IPS-15b (cell line): Measurements from ENCODE around the gene COG4.

Experiments used
- H3K27me3 ChIP-seq: one replicate; pipeline ENCODE4 v1.6.1; 2013; ENCODE audit warnings: low read length; ENCODE audit not compliant: control insufficient read depth, insufficient read depth
- H3K36me3 ChIP-seq: one replicate; pipeline ENCODE4 v1.6.1; 2013; ENCODE audit warnings: low read length; ENCODE audit not compliant: control insufficient read depth, insufficient read depth
- H3K4me1 ChIP-seq: one replicate; pipeline ENCODE4 v1.6.1; 2013; ENCODE audit warnings: mild to moderate bottlenecking, low read length; ENCODE audit not compliant: control insufficient read depth, insufficient read depth
- H3K4me3 ChIP-seq: one replicate; pipeline ENCODE4 v1.5.1; 2013; ENCODE audit warnings: low read depth, low read length
- H3K9ac ChIP-seq: one replicate; pipeline ENCODE4 v1.6.1; 2013; ENCODE audit warnings: low read depth, mild to moderate bottlenecking, low read length
- H3K9me3 ChIP-seq: one replicate; pipeline ENCODE4 v1.6.1; 2013; ENCODE audit warnings: mild to moderate bottlenecking, low read length; ENCODE audit not compliant: control insufficient read depth, insufficient read depth

The COG4 gene

DNA sequence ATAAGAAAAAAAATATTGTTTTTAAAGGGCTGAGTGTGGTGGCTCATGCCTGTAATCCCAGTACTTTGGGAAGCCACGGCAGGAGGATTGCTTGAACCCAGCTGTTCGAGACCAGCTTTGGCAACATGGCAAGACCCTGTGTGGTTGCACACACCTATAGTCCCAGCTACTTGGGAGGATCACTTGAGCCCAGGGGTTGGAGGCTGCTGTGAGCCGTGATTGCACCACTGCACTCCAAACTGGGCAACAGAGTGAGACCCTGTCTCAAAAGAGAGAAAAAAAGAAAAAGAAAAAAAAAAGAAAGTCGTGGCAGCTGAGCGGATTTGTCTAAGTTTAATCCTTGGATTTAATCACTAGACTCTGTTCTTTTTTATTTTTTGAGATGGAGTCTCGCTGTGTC, 75.3 kb downstream of the COG4 start:
- Histone ChIP-seq H3K4me3 (no peak overlapping the region), H3K9ac (no peak overlapping the region), H3K36me3 (no peaks in the 10 kb centered on the region), H3K9me3 (no peaks in the 10 kb centered on the region), H3K4me1 (peaks cover 5% of the 10 kb centered on the region), H3K27me3 (no peaks in the 10 kb centered on the region)

DNA sequence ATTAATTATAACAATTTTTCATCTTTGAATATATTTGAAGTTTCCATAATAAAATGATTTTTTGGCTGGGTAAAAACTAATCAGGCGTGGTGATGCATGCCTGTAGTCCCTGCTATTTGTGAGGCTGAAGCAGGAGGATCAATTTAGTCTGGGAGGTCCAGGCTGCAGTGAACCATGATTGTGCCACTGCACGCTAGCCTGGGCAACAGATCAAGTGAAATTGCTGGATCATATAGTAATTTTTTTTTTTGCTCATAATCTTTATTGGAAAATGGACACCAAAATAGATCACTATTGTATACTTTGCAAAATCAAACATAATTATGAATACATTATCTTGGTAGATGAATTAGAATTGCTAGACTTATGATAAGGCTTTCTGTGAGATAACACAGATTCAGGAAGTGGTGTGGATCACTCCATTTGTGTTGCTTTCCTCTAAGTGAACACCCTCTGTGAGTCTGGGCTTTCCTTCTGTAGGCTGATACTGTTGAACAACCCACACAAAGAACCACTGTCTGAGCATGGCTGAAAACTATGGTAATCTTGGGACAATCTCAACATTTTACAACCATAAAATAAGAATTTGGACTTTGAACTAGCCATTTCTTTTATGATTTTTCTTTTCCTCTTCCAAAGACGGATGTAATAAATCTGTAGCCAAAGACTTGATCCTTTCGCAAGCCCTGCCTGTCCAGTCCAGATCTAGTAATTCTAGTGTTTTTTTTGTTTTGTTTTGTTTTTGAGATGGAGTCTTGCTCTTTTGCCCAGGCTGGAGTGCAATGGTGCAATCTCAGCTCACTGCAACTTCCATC, 78.9 kb downstream of the COG4 start:
- Histone ChIP-seq H3K27me3 (peaks cover 2% of the 10 kb centered on the region), H3K9ac (no peak overlapping the region), H3K9me3 (no peaks in the 10 kb centered on the region), H3K36me3 (no peaks in the 10 kb centered on the region), H3K4me3 (no peak overlapping the region), H3K4me1 (peaks cover 7% of the 10 kb centered on the region)

DNA sequence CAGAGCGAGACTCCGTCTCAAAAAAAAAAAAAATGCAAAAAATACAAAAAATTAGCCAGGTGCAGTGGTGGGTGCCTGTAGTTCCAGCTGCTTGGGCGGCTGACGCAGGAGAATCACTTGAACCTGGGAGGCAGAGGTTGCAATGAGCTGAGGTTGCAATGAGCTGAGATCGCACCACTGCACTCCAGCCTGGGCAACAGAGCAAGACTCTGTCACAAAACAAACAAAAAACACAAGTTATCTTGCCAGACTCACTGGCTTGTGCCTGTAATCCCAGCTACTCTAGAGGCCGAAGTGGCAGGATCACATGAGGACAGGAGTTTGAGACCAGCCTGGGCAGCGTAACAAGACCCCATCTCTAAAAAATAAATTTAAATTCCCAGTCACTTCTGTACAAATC, 81.0 kb downstream of the COG4 start:
- H3K4me1 ChIP-seq: peaks cover 12% of the 10 kb centered on the region
- H3K4me3 ChIP-seq: no peak overlapping the region
- H3K36me3 ChIP-seq: no peaks in the 10 kb centered on the region
- H3K27me3 ChIP-seq: peaks cover 2% of the 10 kb centered on the region
- no peaks in the 10 kb centered on the region for H3K9me3 ChIP-seq
- H3K9ac ChIP-seq: no peak overlapping the region

DNA sequence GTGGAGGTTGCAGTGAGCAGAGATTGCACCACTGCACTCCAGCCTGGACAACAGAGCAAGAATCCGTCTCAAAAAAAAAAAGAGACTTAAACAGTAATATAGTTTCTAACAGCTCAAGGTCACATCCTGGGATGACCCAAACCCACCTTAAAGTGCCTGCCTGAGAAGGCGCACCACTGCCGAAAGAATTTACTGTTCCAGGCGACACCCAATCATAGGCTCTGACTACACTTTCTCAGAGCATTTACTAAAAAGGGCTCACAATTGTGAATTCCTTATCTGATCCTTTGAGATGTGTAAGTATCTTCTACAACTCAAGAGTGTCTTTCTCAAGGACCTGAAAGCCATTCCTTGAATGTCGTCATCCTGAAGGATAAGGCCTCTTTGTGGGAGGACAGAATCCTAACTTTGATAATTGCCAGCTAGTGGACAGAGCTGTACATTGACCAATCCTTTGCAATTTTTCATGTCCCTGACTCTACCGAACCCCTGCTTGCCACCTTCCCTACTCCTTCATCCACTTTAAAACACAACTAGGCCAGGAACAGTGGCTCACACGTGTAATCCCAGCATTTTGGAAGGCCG, 81.9 kb downstream of the COG4 start:
- no peaks in the 10 kb centered on the region for H3K36me3 ChIP-seq
- H3K4me1 ChIP-seq: peaks cover 15% of the 10 kb centered on the region
- no peak overlapping the region for H3K9ac ChIP-seq

DNA sequence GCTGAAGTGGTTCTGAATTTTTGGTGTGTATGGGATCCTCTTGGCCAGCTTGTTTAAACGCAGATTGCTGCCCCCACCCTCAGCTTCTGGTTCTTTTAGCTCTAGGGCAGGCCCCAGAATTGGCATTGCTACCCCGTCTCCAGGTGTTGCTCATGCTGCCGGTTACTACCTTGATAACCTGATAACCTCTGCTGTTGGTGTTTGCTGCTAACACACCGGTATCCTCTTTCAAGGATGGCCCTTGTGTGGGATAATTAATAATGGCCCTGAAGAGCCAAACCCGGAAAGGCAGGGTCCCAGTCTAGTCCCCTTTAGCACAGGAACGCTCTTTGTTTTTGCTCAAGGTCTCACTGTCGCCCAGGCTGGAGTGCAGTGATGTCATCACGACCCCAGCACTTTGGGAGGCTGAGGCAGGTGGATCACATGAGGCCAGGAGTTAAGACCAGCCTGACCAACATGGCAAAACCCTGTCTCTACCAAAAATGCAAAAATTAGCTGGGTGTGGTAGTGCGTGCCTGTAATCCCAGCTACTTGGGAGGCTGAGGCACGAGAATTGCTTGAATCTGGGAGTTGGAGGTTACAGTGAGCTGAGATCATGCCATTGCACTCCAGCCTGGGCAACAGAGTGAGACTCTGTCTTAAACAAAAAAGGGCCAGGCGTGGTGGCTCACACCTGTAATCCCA, 83.2 kb downstream of the COG4 start:
- Histone ChIP-seq H3K4me3 (peak overlapping the region; percentile 81), H3K9ac (no peak overlapping the region), H3K9me3 (no peaks in the 10 kb centered on the region), H3K4me1 (peaks cover 19% of the 10 kb centered on the region), H3K27me3 (peaks cover 2% of the 10 kb centered on the region), H3K36me3 (no peaks in the 10 kb centered on the region)

More for the DNA sequence above, 81.9 kb downstream of the COG4 start:
- Histone ChIP-seq H3K4me3 (no peak overlapping the region), H3K27me3 (peaks cover 2% of the 10 kb centered on the region), H3K9me3 (no peaks in the 10 kb centered on the region)

DNA sequence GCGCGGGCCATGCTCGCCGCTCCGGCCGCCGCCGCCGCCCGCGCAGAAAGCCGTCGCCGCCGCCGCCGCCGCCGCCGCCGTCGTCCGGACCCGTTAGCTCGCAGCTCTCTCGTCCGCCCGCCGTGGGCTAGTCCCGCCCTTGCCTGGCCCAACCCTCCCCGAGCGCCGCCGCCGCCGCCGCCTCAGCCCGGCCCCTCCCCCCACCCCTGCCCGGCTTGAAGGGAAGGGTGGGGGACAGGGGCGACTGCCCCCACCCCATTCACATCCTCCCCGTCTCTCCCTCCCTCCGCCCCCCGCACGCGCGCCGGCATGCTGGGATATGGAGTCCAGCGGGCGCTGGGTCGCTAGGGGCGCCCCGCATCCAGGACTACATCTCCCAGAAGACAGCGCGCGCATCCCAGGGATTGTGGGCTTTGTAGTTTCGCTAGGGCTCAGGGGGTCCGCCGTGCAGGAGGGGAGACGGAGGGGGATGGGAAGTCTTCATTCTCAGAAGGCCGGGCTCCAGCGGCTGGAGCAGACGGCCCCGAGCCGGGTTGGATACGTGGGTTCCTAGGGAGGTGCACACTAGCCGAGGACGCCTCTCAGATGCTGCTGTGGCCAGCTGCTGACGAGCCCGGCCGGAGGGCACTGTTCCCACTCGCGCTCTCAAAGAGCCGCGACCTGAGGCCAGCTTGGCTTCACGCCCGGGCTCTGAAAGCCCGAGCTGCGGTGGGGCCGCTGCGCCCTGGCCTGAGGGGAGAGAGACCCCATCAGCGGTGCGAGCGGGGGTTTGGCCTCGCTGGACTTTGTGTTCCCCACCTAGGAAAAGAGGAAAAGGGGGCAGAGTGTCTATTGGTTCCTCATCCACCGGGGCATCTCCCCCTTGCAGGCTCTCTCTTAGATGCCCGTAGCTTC, 84.1 kb downstream of the COG4 start, which contains the start of gene ST3GAL2:
ST3GAL2 (minus strand) TSS at position 132 of the 894 bp plus-strand sequence. CDS start 40,570 bp downstream, outside the sequence.
- Histone ChIP-seq H3K9me3 (no peaks in the 10 kb centered on the region), H3K4me1 (peaks cover 19% of the 10 kb centered on the region), H3K27me3 (peaks cover 2% of the 10 kb centered on the region), H3K9ac (peak within 1 kb of the TSS; percentile 70), H3K4me3 (peak within 1 kb of the TSS; percentile 84), H3K36me3 (peaks cover 3% of the 10 kb centered on the region)

DNA sequence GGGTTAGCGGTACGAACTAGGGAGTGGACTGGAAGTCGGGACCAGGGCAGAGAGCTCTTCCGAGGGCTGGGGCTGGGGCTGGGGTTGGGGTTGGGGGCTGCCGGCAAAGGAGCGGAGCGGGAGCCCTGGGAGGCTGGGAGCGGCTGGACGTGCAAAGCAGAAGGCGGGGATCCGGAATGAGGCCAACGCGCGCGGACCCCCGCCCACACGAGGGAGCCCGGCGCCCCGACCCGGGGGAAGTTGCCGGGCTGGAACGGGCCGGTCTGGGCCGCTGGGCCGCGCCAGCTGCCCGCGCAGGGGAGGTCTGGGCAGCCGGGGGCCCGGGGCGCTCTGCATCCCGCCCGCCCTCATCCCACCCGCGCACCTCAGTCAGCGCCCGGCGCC, 84.8 kb downstream of the COG4 start:
- Histone ChIP-seq H3K9me3 (no peaks in the 10 kb centered on the region), H3K9ac (no peak overlapping the region), H3K4me1 (peaks cover 19% of the 10 kb centered on the region), H3K4me3 (peak overlapping the region; percentile 84), H3K27me3 (peaks cover 2% of the 10 kb centered on the region), H3K36me3 (peaks cover 3% of the 10 kb centered on the region)

DNA sequence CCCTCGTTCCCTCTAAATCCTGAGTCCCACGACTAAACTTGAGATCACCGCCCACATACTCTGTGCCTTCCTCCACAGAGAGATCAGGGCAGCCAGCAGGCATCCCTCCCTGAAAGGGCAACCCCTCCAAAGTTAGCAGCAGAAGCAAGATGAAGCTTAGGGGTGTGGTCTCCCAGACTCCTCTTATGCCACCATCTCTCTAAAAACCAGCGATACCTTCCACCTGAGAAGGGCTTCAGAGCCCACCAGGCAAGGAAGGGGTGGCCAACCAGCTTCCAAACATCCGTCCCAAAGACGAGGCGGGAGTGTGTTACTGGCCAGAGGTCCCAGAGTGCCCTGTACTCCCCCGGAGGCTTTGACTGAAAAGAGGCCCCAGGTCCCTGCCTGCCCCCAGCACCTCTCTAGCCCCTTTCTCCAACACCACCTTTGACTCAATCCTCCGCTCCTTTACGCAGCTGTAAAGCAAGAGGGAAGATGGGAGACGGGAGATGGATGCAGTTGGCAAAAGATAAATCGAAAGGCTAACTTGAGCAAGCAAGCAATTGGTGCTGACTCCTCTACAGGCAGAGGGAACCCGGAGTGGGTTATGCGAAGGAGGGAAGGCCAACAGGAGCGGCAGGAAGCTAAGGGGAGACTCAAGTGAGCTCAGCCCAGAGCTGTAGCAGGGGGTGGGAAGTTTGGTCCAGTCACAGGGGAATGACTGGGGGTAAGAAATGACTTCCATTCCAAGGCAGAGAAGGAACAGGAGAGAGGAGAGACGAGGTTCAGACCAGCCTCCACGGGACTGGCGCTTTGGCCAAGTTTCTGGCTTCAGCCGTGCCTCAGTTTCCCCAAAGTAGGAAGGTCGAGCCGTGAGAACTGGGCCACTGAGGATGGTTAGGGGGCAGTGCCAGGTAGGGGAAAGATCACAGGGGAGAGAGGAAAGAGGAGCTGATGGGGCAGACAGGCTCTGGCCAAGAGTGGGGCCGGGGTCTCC, 85.5 kb downstream of the COG4 start:
- Histone ChIP-seq H3K4me3 (peak overlapping the region; percentile 84), H3K9me3 (no peaks in the 10 kb centered on the region), H3K4me1 (peaks cover 25% of the 10 kb centered on the region), H3K9ac (peak overlapping the region; percentile 41), H3K27me3 (peaks cover 2% of the 10 kb centered on the region), H3K36me3 (peaks cover 3% of the 10 kb centered on the region)

DNA sequence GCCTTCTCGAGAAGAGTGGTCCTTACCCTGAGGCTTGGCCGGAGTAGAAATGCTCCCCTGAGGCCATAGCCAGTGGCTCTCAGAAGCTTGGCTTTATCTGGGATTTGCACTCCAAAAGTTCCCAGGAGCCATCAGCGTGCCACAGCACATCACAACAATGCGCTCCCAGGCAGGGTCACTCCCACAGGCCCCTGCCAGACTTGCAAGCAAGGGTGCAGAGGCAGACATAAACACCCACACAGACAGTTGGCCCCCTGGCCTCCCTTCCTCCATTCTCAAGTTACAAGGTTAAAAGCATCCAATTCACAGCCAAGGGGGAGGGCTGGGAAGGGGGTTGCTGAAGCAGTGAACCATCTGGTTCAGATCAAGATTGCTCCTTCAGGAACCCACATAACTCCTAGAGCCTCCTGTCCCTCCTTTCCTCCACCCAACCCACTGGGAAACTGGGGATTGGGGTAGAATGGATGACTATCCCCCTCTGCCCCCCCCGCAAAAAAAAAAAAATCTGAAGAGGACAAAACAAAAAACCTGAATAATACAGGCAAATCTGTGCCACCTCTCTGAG, 86.3 kb downstream of the COG4 start:
- Histone ChIP-seq H3K36me3 (peaks cover 3% of the 10 kb centered on the region), H3K9ac (no peak overlapping the region), H3K9me3 (no peaks in the 10 kb centered on the region), H3K4me3 (peak overlapping the region; percentile 84), H3K4me1 (peaks cover 30% of the 10 kb centered on the region), H3K27me3 (peaks cover 2% of the 10 kb centered on the region)

DNA sequence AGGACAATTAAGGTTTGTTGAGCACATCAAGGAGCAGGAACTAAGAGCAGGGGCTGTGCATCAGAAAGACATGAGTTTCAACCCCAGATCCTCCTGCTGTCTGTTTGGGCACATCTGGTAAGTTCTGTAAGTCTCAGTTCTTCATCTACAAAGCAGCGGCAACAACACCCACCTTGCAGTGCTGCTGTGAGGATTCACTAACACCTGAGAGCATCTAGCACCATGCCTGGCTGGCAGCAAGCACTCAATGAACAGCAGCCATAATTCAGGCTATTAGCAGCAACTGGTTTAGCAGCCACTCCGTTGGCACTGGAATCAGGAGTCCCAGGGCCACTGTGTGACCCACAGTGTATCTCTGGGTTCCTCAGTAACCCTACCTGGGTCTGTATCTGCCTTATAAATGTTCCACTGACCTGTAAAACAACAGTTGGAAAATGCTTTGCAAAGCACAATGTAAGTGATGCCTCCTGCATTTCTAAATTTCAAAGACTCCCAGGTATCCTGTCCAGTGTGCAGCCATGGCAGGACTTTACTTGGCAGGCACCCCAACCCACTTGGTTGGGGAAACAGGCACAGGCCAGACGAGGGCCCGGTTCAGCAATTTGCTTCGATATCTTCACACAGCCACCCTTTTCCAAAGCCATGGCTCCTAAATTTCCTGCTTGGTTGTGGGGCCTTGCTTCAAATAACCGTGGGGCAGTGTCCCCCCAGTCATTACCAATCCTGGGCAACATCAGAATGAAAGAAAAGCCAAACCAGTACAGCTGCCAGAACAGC, 88.7 kb downstream of the COG4 start:
- peaks cover 38% of the 10 kb centered on the region for H3K4me1 ChIP-seq
- H3K27me3 ChIP-seq: no peaks in the 10 kb centered on the region
- no peak overlapping the region for H3K4me3 ChIP-seq
- peaks cover 3% of the 10 kb centered on the region for H3K36me3 ChIP-seq
- H3K9me3 ChIP-seq: no peaks in the 10 kb centered on the region
- no peak overlapping the region for H3K9ac ChIP-seq
